Esophagus muscularis mucosa (tissue), 4 donors: Measurements from ENCODE around the gene CLEC3B. TPM values are rescaled to one million over a fixed set of nuclear protein-coding genes. Genes with fewer than 3 reads are reported as not detected.

Source experiments
- DNase-seq: peaks from one replicate; pipeline ENCODE4 v3.0.0-alpha.2; 2017; ENCODE audit errors: extremely low spot score
- H3K27ac ChIP-seq, 4 donors: fragments of 200-600 bp; sonication (generic); replicated peaks in 1 of 4; 1 replicate in 3 of 4; 2 replicates in 1 of 4; pipeline ENCODE4 v1.5.1; 2016 to 2019; ENCODE audit warnings: mild to moderate bottlenecking in 1 of 4
- H3K27me3 ChIP-seq, 4 donors: fragments of 200-600 bp; sonication (generic); one replicate each; pipeline versions ENCODE4 v1.5.1 to v1.6.0; 2016 to 2019
- H3K36me3 ChIP-seq, 4 donors: fragments of 200-600 bp; sonication (generic); one replicate each; pipeline ENCODE4 v1.5.1; 2016 to 2019
- H3K4me1 ChIP-seq, 4 donors: fragments of 200-600 bp; sonication (generic); one replicate each; pipeline ENCODE4 v1.5.1; 2016 to 2019
- H3K4me3 ChIP-seq, 4 donors: fragments of 200-600 bp; sonication (generic); 1 replicate in 2 of 4; 2 replicates in 2 of 4; pipeline ENCODE4 v1.5.1; 2016 to 2019; ENCODE audit warnings: mild to moderate bottlenecking in 4 of 4, moderate library complexity in 1 of 4
- H3K9me3 ChIP-seq, 4 donors: fragments of 200-600 bp; sonication (generic); 1 replicate in 3 of 4; 2 replicates in 1 of 4; pipeline ENCODE4 v1.5.1; 2016 to 2019
- CTCF ChIP-seq, 3 experiments: fragments of 200-600 bp in 2 of 3; fragments of 450-650 bp in 1 of 3; sonication (generic) in 2 of 3; IDR thresholded peaks; one replicate each; pipeline ENCODE4 v1.5.1; 2017 to 2019; ENCODE audit warnings: antibody characterized with exemption in 3 of 3, mild to moderate bottlenecking in 2 of 3, moderate library complexity in 1 of 3
- EP300 ChIP-seq: sonication (generic); formaldehyde crosslinking; IDR thresholded peaks from one replicate; pipeline ENCODE4 v1.6.1; 2017; ENCODE audit warnings: antibody characterized with exemption
- POLR2A ChIP-seq: fragments of 450-650 bp; IDR thresholded peaks from one replicate; pipeline ENCODE4 v1.6.1; 2017; ENCODE audit warnings: antibody characterized with exemption, moderate library complexity, mild to moderate bottlenecking, low read depth
- POLR2AphosphoS5 ChIP-seq, 2 donors: sonication (generic); formaldehyde crosslinking; IDR thresholded peaks; one replicate each; pipeline ENCODE4 v1.6.1; 2017; ENCODE audit warnings: antibody characterized with exemption in 2 of 2
- whole genome bisulfite sequencing: methylation state at CpG from one replicate; pipeline ENCODE4 v1.1.5; 2018; 5-methylcytosine and 5-hydroxymethylcytosine counted together
- intact Hi-C: fragments of 100-400 bp; cut with DNase I; formaldehyde crosslinking; loops from one replicate; pipeline ENCODE4 v1.15.1; 2023
- total RNA-seq, 4 donors: library from RNA; depleted of rRNA; stranded (reverse); fragments of >200 nt; gene quantifications; one replicate each; pipeline versions ENCODE4 v1.1.0 to v1.2.1, GENCODE V29; 2016

The CLEC3B gene
- total RNA-seq, 4 donors from 2014 or later = 47.1 to 144 (median 75.1) TPM

- Histone ChIP-seq H3K9me3 (no peaks in the 10 kb centered on the region), H3K27me3 (no peaks in the 10 kb centered on the region), H3K4me1 (peaks cover 31 to 51% (median 36%) of the 10 kb centered on the region in 4 donors), H3K36me3 (peaks cover 4 to 58% (median 39%) of the 10 kb centered on the region in 4 donors), H3K27ac (peak overlapping the region in 2 of 4 donors; percentile 21 to 39), H3K4me3 (no peak overlapping the region)
- DNase-seq = no peak
- TF ChIP-seq POLR2AphosphoS5 (IDR thresholded peaks at IDR 0.05) = peak in 1 of 2 donors; percentile 19
- TF ChIP-seq CTCF (IDR thresholded peaks at IDR 0.05) = no peak
- 100% methylated on average over 1 of the region's 1 CpG for WGBS
- intact Hi-C loops = no loop called here
These were observed 18.0 kb upstream of the CLEC3B start for GRCh38 chr3:45008117-45008516.

- 94% methylated on average over 1 of the region's 1 CpG for WGBS
- TF ChIP-seq CTCF (IDR thresholded peaks at IDR 0.05) (no peak), POLR2AphosphoS5 (IDR thresholded peaks at IDR 0.05) (no peak), POLR2A (no peak), EP300 (no peak)
- peaks cover 40 to 53% (median 45%) of the 10 kb centered on the region in 4 donors for H3K4me1 ChIP-seq
- peak overlapping the region; percentile 73 to 85 (median 82) for H3K27ac ChIP-seq
- intact Hi-C loops = no loop called here
- no peak overlapping the region for H3K4me3 ChIP-seq
- no peaks in the 10 kb centered on the region for H3K27me3 ChIP-seq
- H3K9me3 ChIP-seq = no peaks in the 10 kb centered on the region
- peaks cover 0 to 56% (median 34%) of the 10 kb centered on the region in 4 donors for H3K36me3 ChIP-seq
- DNase-seq = no peak
These were observed 16.2 kb upstream of the CLEC3B start for GRCh38 chr3:45009868-45010267.

GRCh38 chr3:45010811-45011333, 15.2 kb upstream of the CLEC3B start:
- no peaks in the 10 kb centered on the region for H3K27me3 ChIP-seq
- peaks cover 40 to 53% (median 45%) of the 10 kb centered on the region in 4 donors for H3K4me1 ChIP-seq
- 48% methylated on average over 3 of the region's 3 CpGs for WGBS
- H3K27ac ChIP-seq = peak overlapping the region; percentile 73 to 85 (median 82)
- peaks cover 0 to 51% (median 27%) of the 10 kb centered on the region in 4 donors for H3K36me3 ChIP-seq
- intact Hi-C loops = no loop called here
- no peaks in the 10 kb centered on the region for H3K9me3 ChIP-seq
- H3K4me3 ChIP-seq = no peak overlapping the region
- TF ChIP-seq POLR2AphosphoS5 (IDR thresholded peaks at IDR 0.05) = peak in 1 of 2 donors; percentile 63
- TF ChIP-seq EP300 = no peak
- DNase-seq = no peak

GRCh38 chr3:45011756-45012508, 14.2 kb upstream of the CLEC3B start:
- peaks cover 40 to 53% (median 45%) of the 10 kb centered on the region in 4 donors for H3K4me1 ChIP-seq
- DNase-seq = no peak

More at GRCh38 chr3:45011756-45012508, 14.2 kb upstream of the CLEC3B start:
- Histone ChIP-seq H3K4me3 (peak overlapping the region in 3 of 4 donors; percentile 4 to 13 (median 12)), H3K27ac (peak overlapping the region; percentile 73 to 85 (median 82)), H3K27me3 (no peaks in the 10 kb centered on the region), H3K9me3 (no peaks in the 10 kb centered on the region), H3K36me3 (peaks cover 0 to 47% (median 25%) of the 10 kb centered on the region in 4 donors)
- 18% methylated on average over 7 of the region's 7 CpGs for WGBS
- peak; percentile 64 to 75 for TF ChIP-seq POLR2AphosphoS5 (IDR thresholded peaks at IDR 0.05)
- no peak for TF ChIP-seq POLR2A
- no peak for TF ChIP-seq EP300
- TF ChIP-seq CTCF (IDR thresholded peaks at IDR 0.05) = no peak
- intact Hi-C loops = no loop called here
